GM19025 (cell line): ENCODE measurements around the gene CYCS.
"Not testable (repeated sequence)": the region's sequence is repeated elsewhere in the genome, so short reads cannot be mapped to it uniquely, and the experiment has no call there.

Experiments used
- ATAC-seq: cut with Tn5 transposase; IDR thresholded peaks from one replicate; pipeline ENCODE4 v1.9.1; 2021; ENCODE audit warnings: mild to moderate bottlenecking, low read depth, moderate library complexity; ENCODE audit not compliant: unreplicated experiment

The CYCS gene

DNA sequence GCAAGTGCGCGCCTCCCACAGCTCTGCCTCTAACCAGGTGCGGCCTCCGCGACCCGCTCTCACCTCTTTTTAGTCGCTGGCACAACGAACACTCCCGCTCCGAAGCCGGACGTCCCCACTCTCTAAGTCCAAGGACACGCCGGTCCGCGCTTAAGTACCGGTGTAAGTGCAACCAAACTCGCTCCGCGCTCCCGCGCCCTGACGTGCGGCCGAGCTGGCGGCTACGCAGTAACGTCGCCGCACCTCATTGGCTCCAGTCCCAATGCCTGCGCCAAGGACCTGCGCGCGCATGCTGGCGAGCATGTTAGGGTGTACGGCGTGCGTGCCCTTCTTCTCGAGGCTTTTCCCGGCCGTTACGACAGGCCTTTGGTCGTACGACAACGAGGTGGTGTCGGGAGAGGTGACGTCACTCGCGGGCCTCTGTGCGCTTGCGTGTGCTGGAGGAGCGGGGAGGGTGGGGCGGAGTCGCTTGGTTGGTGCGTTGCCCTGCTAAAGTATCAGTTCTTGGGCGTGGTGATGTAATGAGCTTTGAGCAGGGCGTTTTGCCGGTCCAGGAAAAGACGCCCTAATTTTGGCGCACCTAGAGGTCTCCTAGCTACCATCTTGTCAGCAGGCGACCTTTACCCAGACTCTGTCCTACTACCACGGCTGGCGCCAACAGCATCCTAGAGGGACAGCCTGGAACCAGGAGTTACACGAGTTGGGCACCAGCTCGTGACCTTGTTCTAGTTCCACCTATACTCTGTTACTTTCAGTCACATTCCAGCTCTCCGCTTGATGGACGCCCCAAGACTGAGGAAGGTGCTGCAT is at the start of gene CYCS:
Gene CYCS, minus strand, starts transcription at position 124 of the 810 bp plus-strand sequence. CDS start 1,141 bp downstream, outside the sequence.
- peak; percentile 94 for ATAC-seq

DNA sequence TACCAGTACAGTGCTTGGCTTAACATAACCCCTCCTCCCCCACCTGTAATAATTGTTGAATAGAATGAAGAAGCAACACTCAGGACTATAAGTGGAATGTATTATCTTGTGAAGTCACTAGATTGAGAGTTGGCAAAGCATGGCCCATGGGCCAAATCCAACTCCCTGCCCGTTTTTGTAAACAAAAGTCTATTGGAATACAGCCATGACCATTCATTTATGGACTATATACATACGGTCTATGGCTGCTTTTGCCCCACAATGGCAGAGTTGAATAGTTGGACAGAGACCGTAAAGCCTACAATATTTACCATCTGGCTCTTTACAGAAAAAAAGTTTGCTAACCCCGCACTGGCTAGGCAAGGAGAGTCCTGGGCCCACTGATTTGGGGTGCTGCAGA is 48.1 kb upstream of the CYCS start:
- no peak for ATAC-seq

- ATAC-seq = no peak
Observed at GRCh38 chr7:25171516-25171915, 46.5 kb upstream of the CYCS start.

GRCh38 chr7:25171071-25171470 is 46.0 kb upstream of the CYCS start:
- ATAC-seq = no peak

- no peak for ATAC-seq
Observed at GRCh38 chr7:25169683-25170082, 44.6 kb upstream of the CYCS start.

- ATAC-seq = no peak
Observed at GRCh38 chr7:25168145-25168544, 43.1 kb upstream of the CYCS start.

DNA sequence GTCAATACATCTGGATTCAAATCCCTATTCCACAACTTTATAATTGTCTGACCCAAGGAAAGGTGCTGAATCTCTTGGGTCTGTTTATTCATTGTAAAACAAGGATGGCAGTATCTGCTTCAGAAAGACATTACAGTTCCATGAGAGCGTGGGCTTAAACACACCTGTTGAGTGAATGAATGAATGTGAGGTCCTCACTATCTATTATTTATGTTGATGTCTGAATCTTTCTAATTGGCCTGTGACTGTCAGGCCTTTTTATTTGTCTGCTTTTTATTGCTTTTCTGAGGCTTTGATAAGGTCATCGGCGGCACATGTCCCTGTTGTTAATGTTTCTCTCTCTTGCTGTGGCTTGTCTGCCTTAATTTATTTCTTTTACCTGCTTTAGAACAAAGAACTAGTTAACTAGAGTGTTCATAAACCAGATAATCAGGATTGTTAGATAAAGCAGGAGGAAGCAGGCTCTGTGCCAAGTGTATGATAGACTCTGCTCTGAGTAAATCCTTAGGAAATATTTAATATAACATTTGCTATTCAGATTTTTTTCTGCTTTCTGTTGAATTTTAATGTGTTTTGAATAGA is 42.3 kb upstream of the CYCS start:
- no peak for ATAC-seq

DNA sequence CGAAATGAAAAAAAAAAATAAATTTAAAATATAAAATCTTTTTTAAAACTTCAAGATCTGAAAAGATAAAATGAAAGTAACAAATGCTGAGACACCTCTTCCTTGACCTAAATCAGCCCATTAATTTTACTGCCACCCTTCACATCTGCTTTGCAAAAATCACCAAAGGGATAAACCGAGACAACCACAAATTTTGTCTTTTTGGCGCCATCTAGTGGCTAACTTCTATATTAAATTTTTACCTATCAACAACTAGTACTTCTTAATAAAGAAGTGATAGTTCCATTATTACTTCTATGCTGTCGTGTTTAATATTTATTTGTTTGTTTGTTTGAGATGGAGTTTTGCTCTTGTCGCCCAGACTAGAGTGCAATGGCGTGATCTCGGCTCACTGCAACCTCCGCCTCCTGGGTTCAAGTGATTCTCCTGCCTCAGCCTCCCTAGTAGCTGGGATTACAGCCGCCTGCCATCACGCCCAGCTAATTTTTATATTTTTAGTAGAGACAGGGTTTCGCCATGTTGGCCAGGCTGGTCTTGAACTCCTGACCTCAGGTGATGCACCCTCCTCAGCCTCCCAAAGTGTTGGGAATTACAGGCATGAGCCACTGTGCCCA is 35.0 kb upstream of the CYCS start:
- ATAC-seq = not testable (repeated sequence)

DNA sequence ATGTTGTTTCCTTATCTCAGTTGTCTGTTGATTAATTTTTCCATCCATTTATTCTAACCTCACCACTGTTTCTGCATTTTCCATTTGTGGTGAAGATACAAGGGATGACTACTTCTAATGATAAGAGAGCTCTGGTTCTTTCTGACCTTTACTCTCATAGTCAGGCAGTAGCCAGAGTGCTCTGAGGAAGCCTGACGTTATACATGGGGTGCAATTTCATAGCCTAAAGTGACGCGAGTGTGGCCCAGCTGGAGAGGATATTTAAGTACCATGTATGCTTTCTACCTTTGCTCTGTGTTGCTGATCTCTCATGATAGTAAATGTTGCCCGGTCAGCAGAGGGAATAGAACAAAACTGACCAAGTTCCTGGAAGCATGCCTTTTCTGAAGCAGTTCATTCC is 33.9 kb upstream of the CYCS start:
- no peak for ATAC-seq

DNA sequence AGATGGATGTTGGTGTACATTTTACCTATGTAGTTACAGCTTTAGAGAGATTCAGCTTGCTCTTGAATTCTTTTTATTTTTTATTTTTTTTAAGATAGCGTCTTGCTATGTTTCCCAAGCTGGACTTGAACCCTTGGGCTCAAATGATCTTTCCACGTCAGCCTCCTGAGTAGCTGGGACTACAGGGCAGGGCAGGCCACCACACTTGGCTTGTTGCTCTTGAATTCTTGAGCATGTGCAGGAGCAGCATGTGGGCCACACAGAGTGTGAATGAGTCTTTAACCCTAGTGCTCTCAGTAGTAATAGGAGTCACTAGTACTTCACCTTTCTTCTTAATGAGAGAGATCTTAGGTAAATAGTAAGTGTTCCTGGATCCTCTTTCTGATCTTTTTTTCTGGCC is 26.7 kb upstream of the CYCS start:
- no peak for ATAC-seq

GRCh38 chr7:25149836-25150235 is 24.8 kb upstream of the CYCS start:
- no peak for ATAC-seq

DNA sequence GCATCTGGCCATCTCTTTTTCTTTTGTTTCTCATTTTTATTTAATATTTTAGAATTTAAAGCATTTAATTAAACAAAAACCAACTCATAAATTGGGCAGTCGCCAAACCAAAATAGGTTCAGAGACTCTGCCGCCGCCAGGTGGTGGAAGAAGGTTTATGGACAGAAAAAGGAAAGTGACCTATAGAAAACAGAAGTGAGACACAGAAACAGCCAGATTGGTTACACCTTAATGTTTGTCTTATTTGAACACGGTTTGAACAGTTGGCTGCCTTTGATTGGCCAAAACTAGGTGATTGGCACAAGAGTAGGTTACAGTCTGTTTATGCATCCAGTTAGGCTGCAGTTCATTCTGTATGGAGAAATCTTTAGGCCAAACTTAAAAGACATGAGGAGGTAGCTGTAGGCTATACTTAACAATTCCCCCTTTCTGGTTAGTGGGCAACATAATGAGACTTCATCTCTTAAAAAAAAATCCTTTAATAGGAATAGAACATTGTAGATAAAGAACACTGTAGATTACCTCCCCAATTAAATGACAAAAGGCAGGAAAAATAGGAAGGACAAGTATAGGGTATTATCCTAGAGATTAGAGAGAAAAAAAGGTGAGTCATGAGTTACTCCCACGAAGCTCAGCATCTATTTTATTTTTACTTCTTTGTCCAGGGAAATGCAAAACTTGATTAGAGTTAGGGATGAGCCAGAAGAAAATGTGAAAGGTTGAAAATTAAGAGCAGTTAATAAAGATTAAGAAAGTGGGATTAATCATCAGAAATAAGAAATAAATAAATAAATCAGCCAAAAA is 23.9 kb upstream of the CYCS start:
- ATAC-seq = no peak

- ATAC-seq = no peak
Observed at GRCh38 chr7:25143763-25144162, 18.7 kb upstream of the CYCS start.

GRCh38 chr7:25139536-25139935 is 14.5 kb upstream of the CYCS start:
- ATAC-seq = no peak

DNA sequence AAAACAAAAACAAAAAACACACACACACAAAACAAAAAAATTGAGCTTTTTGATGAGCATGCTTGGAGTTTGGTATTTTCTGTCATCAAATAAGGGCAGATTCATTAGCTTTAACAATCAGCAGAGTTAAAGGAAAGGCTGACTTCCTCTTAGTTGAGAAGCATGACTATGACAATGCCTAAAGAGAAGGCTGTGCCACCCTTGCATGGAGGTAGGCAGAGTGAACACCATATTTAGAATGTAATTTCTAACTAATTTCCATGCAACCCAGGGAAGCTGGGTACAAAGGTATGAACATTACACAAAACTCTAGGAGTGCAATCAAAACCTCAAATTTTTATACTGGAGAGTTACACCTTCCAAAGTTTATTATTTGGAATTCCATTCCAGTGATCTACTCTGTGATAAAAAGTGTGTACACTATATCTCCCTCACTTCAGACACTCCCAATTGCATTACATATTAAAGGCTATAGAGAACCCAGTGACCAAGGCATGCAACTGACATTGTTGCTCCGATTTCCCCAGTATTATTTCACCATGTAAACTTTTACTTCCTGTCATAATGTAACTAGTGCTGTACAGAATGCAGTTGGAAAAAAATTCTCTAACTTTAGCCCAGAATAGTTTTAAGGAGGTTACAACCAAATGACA is 9.4 kb upstream of the CYCS start:
- no peak for ATAC-seq

- ATAC-seq = no peak
Observed at GRCh38 chr7:25132430-25132829, 7.4 kb upstream of the CYCS start.

GRCh38 chr7:25126751-25127150 is 1.7 kb upstream of the CYCS start:
- no peak for ATAC-seq

DNA sequence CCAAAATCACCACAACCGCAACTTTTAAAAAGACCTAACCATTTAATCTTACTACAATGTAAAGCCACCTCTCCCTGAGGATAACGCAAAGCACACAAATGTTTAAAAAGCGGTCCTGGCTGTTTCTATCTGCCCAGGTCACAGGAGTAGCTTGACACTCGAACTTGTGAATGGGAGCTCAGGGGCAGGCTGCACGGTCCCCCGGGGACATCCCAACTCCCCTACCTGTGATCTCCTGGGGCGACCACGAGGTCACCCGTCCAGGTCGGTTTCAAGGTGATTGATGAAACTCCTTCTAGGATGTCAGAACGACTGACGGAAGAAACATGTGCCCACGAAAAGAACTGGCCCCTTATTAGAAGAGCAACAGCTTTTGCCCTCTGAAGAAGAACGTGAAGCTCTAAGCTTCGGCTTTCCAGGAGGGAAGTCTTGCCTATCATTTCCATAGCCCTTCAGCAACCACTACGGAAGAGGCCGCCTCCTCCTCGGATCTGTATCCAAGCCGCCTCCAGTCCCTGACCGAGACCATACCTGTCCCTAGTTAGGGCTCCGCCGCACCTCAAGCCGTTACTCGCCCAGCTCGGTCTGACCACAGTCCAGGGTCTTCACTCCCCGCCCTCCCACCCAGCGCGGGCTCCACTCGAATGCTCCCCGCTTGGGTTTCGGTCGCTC is 459 bp downstream of the CYCS start:
- ATAC-seq = no peak

GRCh38 chr7:25122373-25122772 is 2.7 kb downstream of the CYCS start:
- no peak for ATAC-seq

GRCh38 chr7:25121599-25121998 is 3.5 kb downstream of the CYCS start:
- no peak for ATAC-seq
